ENCODE results near the gene PRKAG3.

PRKAG3 gene

DNA sequence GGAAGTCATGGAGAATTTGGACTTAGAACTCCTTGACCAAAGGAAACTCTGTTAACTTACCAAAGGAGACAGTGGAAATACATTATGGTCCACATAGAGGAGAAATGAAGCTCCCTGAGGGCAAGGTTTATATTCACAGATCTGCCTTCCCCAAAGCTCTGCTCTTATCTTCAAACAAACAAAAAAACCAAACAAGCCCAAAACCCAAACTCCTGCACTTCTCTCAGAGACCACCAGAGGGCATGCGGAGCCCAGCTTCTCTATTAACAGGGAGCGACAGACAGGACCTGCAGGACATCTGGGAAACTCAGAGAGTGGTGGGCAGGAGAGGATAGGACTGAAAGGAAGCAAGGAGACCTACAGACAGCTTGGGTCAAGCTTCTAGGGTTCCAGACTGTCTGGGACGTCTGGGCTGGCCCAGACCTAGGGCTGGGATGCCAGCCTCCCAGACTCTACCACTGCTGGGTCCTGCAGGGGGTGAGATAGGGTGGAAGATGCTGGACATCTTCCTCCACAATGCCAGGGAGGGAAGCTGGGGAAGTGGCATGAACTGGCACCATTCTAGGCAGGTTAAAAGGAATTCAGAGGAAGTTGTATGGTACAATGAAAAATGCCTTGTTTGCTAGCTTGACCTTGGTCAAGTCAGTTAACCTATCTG, 45.1 kb upstream of the PRKAG3 start:
- DNase-seq (ENCODE audit: low spot score) = no peak
- no peak overlapping the region for H3K4me3 ChIP-seq (ENCODE audit: severe bottlenecking)
- peak; percentile 39; the same call in 2 of the 3 replicates for ATAC-seq (ENCODE audit: low read depth)
- TF ChIP-seq, protein P1, sequence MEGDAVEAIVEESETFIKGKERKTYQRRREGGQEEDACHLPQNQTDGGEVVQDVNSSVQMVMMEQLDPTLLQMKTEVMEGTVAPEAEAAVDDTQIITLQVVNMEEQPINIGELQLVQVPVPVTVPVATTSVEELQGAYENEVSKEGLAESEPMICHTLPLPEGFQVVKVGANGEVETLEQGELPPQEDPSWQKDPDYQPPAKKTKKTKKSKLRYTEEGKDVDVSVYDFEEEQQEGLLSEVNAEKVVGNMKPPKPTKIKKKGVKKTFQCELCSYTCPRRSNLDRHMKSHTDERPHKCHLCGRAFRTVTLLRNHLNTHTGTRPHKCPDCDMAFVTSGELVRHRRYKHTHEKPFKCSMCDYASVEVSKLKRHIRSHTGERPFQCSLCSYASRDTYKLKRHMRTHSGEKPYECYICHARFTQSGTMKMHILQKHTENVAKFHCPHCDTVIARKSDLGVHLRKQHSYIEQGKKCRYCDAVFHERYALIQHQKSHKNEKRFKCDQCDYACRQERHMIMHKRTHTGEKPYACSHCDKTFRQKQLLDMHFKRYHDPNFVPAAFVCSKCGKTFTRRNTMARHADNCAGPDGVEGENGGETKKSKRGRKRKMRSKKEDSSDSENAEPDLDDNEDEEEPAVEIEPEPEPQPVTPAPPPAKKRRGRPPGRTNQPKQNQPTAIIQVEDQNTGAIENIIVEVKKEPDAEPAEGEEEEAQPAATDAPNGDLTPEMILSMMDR (IDR thresholded peaks at IDR 0.05; ENCODE audit: poor library complexity, severe bottlenecking) = peak; percentile 94
- H3K27ac ChIP-seq (ENCODE audit: poor library complexity, severe bottlenecking) = no peak overlapping the region
- no peaks in the 10 kb centered on the region for H3K36me3 ChIP-seq (ENCODE audit: low read depth)
- no peaks in the 10 kb centered on the region for H3K9me3 ChIP-seq (ENCODE audit: severe bottlenecking)
- H3K27me3 ChIP-seq (ENCODE audit: insufficient read depth, poor library complexity, severe bottlenecking) = no peaks in the 10 kb centered on the region
- H3K4me1 ChIP-seq (ENCODE audit: insufficient read depth, poor library complexity, severe bottlenecking) = no peaks in the 10 kb centered on the region

DNA sequence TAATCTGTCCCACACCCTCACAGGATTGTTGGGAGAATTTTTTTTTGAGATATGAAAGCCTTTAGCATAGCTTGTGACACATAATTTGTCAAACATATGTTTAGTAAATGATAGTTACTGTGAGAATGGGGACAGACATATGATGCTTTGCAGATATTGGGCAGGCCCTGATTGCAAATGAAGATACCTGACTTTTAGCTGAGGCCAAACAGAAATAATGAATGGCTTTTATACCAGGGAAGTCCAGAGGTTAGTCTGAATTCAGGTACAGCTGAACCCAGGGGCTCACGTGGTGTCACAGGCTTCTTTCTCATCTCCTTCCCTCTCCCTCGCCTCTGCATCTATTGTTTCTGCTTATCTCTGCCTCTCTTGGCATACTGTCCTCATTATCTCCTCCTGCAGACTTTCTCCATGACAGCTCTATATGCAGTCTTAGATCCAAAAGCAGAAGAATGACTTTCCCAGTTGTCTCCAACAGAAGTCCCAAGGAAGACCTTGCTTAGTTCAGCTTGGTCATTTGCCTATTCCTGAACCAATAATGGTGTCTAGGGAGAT, 44.2 kb upstream of the PRKAG3 start:
- no peak overlapping the region for H3K27ac ChIP-seq (ENCODE audit: poor library complexity, severe bottlenecking)
- no peak overlapping the region for H3K4me3 ChIP-seq (ENCODE audit: severe bottlenecking)
- H3K9me3 ChIP-seq (ENCODE audit: severe bottlenecking) = no peaks in the 10 kb centered on the region
- ATAC-seq (ENCODE audit: low read depth) = no peak
- no peaks in the 10 kb centered on the region for H3K4me1 ChIP-seq (ENCODE audit: insufficient read depth, poor library complexity, severe bottlenecking)
- no peaks in the 10 kb centered on the region for H3K27me3 ChIP-seq (ENCODE audit: insufficient read depth, poor library complexity, severe bottlenecking)
- DNase-seq (ENCODE audit: low spot score) = no peak
- TF ChIP-seq, protein P1 (IDR thresholded peaks at IDR 0.05; ENCODE audit: poor library complexity, severe bottlenecking) = no peak
- no peaks in the 10 kb centered on the region for H3K36me3 ChIP-seq (ENCODE audit: low read depth)

DNA sequence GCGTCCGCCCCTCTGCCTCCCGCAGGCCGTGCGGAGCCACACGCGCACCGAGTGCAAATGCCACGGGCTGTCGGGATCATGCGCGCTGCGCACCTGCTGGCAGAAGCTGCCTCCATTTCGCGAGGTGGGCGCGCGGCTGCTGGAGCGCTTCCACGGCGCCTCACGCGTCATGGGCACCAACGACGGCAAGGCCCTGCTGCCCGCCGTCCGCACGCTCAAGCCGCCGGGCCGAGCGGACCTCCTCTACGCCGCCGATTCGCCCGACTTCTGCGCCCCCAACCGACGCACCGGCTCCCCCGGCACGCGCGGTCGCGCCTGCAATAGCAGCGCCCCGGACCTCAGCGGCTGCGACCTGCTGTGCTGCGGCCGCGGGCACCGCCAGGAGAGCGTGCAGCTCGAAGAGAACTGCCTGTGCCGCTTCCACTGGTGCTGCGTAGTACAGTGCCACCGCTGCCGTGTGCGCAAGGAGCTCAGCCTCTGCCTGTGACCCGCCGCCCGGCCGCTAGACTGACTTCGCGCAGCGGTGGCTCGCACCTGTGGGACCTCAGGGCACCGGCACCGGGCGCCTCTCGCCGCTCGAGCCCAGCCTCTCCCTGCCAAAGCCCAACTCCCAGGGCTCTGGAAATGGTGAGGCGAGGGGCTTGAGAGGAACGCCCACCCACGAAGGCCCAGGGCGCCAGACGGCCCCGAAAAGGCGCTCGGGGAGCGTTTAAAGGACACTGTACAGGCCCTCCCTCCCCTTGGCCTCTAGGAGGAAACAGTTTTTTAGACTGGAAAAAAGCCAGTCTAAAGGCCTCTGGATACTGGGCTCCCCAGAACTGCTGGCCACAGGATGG, 42.0 kb upstream of the PRKAG3 start:
- Histone ChIP-seq H3K4me1 (ENCODE audit: insufficient read depth, poor library complexity, severe bottlenecking) (no peaks in the 10 kb centered on the region), H3K27ac (ENCODE audit: poor library complexity, severe bottlenecking) (no peak overlapping the region), H3K9me3 (ENCODE audit: severe bottlenecking) (no peaks in the 10 kb centered on the region), H3K27me3 (ENCODE audit: insufficient read depth, poor library complexity, severe bottlenecking) (no peaks in the 10 kb centered on the region), H3K4me3 (ENCODE audit: severe bottlenecking) (no peak overlapping the region), H3K36me3 (ENCODE audit: low read depth) (no peaks in the 10 kb centered on the region)
- TF ChIP-seq, protein P1 (IDR thresholded peaks at IDR 0.05; ENCODE audit: poor library complexity, severe bottlenecking) = no peak
- DNase-seq (ENCODE audit: low spot score) (no peak), ATAC-seq (ENCODE audit: low read depth) (no peak)

DNA sequence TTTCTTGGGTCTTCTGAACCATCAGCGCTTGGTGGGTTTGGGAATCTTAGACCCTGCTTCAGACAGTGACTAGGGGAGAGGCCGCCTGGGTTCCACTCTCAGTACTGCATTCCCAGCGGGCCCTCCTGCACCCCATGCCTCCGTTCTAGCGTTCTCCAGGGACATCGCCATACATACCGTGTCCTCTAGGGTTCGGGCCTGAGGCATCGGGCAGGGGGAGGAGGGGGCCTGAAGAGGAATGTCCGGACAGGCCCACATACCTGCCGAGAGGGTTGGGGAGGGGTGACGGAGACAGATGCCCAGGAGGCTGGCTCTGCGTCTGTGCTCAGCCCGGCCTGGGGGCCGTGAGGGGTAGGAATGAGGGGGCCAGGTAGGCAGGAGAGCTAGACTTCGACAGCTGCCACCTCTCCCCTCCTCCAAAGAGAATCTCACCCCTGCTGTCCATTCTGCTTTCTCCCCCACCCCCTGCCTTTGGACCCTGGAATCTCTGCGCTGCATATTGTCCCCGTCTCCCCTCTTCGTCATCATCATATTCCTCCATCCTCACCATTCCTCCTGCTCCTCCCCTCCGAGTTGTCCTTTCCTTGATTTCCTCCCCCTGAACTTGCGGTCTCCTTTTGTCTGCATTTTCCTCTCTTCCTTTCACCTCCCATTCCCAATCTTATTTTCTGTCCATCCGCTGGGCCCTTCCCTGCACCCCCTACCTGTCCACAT, 41.2 kb upstream of the PRKAG3 start:
- DNase-seq (ENCODE audit: low spot score) (no peak), ATAC-seq (ENCODE audit: low read depth) (no peak)
- TF ChIP-seq, protein P1 (IDR thresholded peaks at IDR 0.05; ENCODE audit: poor library complexity, severe bottlenecking) = no peak
- H3K4me1 ChIP-seq (ENCODE audit: insufficient read depth, poor library complexity, severe bottlenecking) = no peaks in the 10 kb centered on the region
- H3K27ac ChIP-seq (ENCODE audit: poor library complexity, severe bottlenecking) = no peak overlapping the region
- no peaks in the 10 kb centered on the region for H3K36me3 ChIP-seq (ENCODE audit: low read depth)
- H3K27me3 ChIP-seq (ENCODE audit: insufficient read depth, poor library complexity, severe bottlenecking) = no peaks in the 10 kb centered on the region
- H3K9me3 ChIP-seq (ENCODE audit: severe bottlenecking) = no peaks in the 10 kb centered on the region
- no peak overlapping the region for H3K4me3 ChIP-seq (ENCODE audit: severe bottlenecking)

Data from RWPE2 (cell line).